Measurements from ENCODE around the gene SLC8A3. TPM values are rescaled to one million over a fixed set of nuclear protein-coding genes. Genes with fewer than 3 reads are reported as not detected.
A peak's percentile ranks its signal among the peaks of the same experiment; 100 is the strongest.

The SLC8A3 gene
- total RNA-seq, 2 experiments from 2014 or later: not detected

GRCh38 chr14:70036665-70037064 is 152.1 kb downstream of the SLC8A3 start:
- H3K4me1 Mint-ChIP-seq: no peaks in the 10 kb centered on the region
- H3K4me3 Mint-ChIP-seq: no peak overlapping the region

GRCh38 chr14:70034257-70034656 is 154.5 kb downstream of the SLC8A3 start:
- Mint-ChIP-seq H3K4me1 (peaks cover 2% of the 10 kb centered on the region), H3K27ac (no peak overlapping the region), H3K36me3 (ENCODE audit: low read depth) (no peaks in the 10 kb centered on the region), H3K4me3 (no peak overlapping the region), H3K27me3 (peaks cover 5% of the 10 kb centered on the region), H3K9me3 (no peaks in the 10 kb centered on the region)
- POLR2A ChIA-PET: no interaction called here
- no peak for DNase-seq
- CTCF ChIA-PET: interaction anchor here (1.2 kb wide), 1 partner anchor 192 kb away, joined by 4 read pairs; no protein-coding TSS in a partner anchor

More at GRCh38 chr14:70036665-70037064, 152.1 kb downstream of the SLC8A3 start:
- no peak overlapping the region for H3K27ac Mint-ChIP-seq
- peaks cover 19% of the 10 kb centered on the region for H3K27me3 Mint-ChIP-seq
- H3K36me3 Mint-ChIP-seq (ENCODE audit: low read depth): no peaks in the 10 kb centered on the region
- no peak for DNase-seq
- H3K9me3 Mint-ChIP-seq: no peaks in the 10 kb centered on the region
- ChIA-PET POLR2A (no interaction called here), CTCF (no interaction called here)

GRCh38 chr14:70033561-70033960 is 155.2 kb downstream of the SLC8A3 start:
- H3K9me3 Mint-ChIP-seq: no peaks in the 10 kb centered on the region
- ChIA-PET POLR2A (no interaction called here), CTCF (interaction anchor here (1.2 kb wide), 1 partner anchor 191 kb away, joined by 4 read pairs; no protein-coding TSS in a partner anchor)
- no peaks in the 10 kb centered on the region for H3K36me3 Mint-ChIP-seq (ENCODE audit: low read depth)
- H3K4me3 Mint-ChIP-seq: no peak overlapping the region
- no peak for DNase-seq
- H3K4me1 Mint-ChIP-seq: peaks cover 2% of the 10 kb centered on the region
- no peak overlapping the region for H3K27ac Mint-ChIP-seq
- H3K27me3 Mint-ChIP-seq: peaks cover under 1% of the 10 kb centered on the region

- ChIA-PET CTCF (no interaction called here), POLR2A (no interaction called here)
- Mint-ChIP-seq H3K4me3 (no peak overlapping the region), H3K9me3 (no peaks in the 10 kb centered on the region), H3K4me1 (peaks cover 2% of the 10 kb centered on the region), H3K36me3 (ENCODE audit: low read depth) (no peaks in the 10 kb centered on the region), H3K27ac (no peak overlapping the region), H3K27me3 (no peaks in the 10 kb centered on the region)
- no peak for DNase-seq
Measured at GRCh38 chr14:70033116-70033515, 155.6 kb downstream of the SLC8A3 start.

- peaks cover 2% of the 10 kb centered on the region for H3K4me1 Mint-ChIP-seq
- H3K4me3 Mint-ChIP-seq: no peak overlapping the region
- POLR2A ChIA-PET: no interaction called here
- CTCF ChIA-PET: no interaction called here
- no peak overlapping the region for H3K27ac Mint-ChIP-seq
- no peaks in the 10 kb centered on the region for H3K36me3 Mint-ChIP-seq (ENCODE audit: low read depth)
- H3K9me3 Mint-ChIP-seq: no peaks in the 10 kb centered on the region
- H3K27me3 Mint-ChIP-seq: no peaks in the 10 kb centered on the region
- no peak for DNase-seq
Measured at GRCh38 chr14:70032447-70032846, 156.3 kb downstream of the SLC8A3 start.

- CTCF ChIA-PET: no interaction called here
- H3K9me3 Mint-ChIP-seq: no peaks in the 10 kb centered on the region
Measured at GRCh38 chr14:70032016-70032415, 156.7 kb downstream of the SLC8A3 start.

GRCh38 chr14:70029296-70030132 is 159.2 kb downstream of the SLC8A3 start:
- Mint-ChIP-seq H3K4me3 (no peak overlapping the region), H3K9me3 (no peaks in the 10 kb centered on the region), H3K27ac (no peak overlapping the region), H3K4me1 (peaks cover 2% of the 10 kb centered on the region), H3K36me3 (ENCODE audit: low read depth) (no peaks in the 10 kb centered on the region), H3K27me3 (peaks cover 5% of the 10 kb centered on the region)
- ChIA-PET CTCF (interaction anchor here (0.6 kb wide), 1 partner anchor 550 kb away, joined by 3 read pairs; no protein-coding TSS in a partner anchor), POLR2A (no interaction called here)
- no peak for DNase-seq

More at GRCh38 chr14:70032016-70032415, 156.7 kb downstream of the SLC8A3 start:
- Mint-ChIP-seq H3K27ac (no peak overlapping the region), H3K27me3 (no peaks in the 10 kb centered on the region), H3K4me3 (no peak overlapping the region), H3K36me3 (ENCODE audit: low read depth) (no peaks in the 10 kb centered on the region), H3K4me1 (peaks cover 2% of the 10 kb centered on the region)
- POLR2A ChIA-PET: no interaction called here
- no peak for DNase-seq

- Mint-ChIP-seq H3K27ac (no peak overlapping the region), H3K27me3 (peaks cover 5% of the 10 kb centered on the region), H3K9me3 (no peaks in the 10 kb centered on the region), H3K4me1 (peaks cover 2% of the 10 kb centered on the region), H3K36me3 (ENCODE audit: low read depth) (no peaks in the 10 kb centered on the region), H3K4me3 (no peak overlapping the region)
- CTCF ChIA-PET: interaction anchor here (0.6 to 1.9 kb wide), 10 partner anchors 9 to 356 kb away, joined by 3 to 11 read pairs (median 4); no protein-coding TSS in a partner anchor
- POLR2A ChIA-PET: no interaction called here
- peak; percentile 69 for DNase-seq
Measured at GRCh38 chr14:70027785-70028428, 160.8 kb downstream of the SLC8A3 start.

- no peak for DNase-seq
- H3K4me3 Mint-ChIP-seq: no peak overlapping the region
- no peaks in the 10 kb centered on the region for H3K9me3 Mint-ChIP-seq
- H3K4me1 Mint-ChIP-seq: peaks cover 7% of the 10 kb centered on the region
- H3K27me3 Mint-ChIP-seq: peaks cover 8% of the 10 kb centered on the region
- H3K36me3 Mint-ChIP-seq (ENCODE audit: low read depth): no peaks in the 10 kb centered on the region
- ChIA-PET CTCF (no interaction called here), POLR2A (no interaction called here)
- H3K27ac Mint-ChIP-seq: no peak overlapping the region
Measured at GRCh38 chr14:70023871-70024270, 164.9 kb downstream of the SLC8A3 start.

- peaks cover 8% of the 10 kb centered on the region for H3K27me3 Mint-ChIP-seq
- H3K4me1 Mint-ChIP-seq: peaks cover 17% of the 10 kb centered on the region
- H3K4me3 Mint-ChIP-seq: no peak overlapping the region
- no peaks in the 10 kb centered on the region for H3K36me3 Mint-ChIP-seq (ENCODE audit: low read depth)
- DNase-seq: no peak
- ChIA-PET POLR2A (no interaction called here), CTCF (no interaction called here)
- no peak overlapping the region for H3K27ac Mint-ChIP-seq
- H3K9me3 Mint-ChIP-seq: no peaks in the 10 kb centered on the region
Measured at GRCh38 chr14:70022771-70023445, 165.8 kb downstream of the SLC8A3 start.

GRCh38 chr14:70021548-70022220 is 167.1 kb downstream of the SLC8A3 start:
- Mint-ChIP-seq H3K36me3 (ENCODE audit: low read depth) (no peaks in the 10 kb centered on the region), H3K4me1 (peaks cover 19% of the 10 kb centered on the region), H3K4me3 (no peak overlapping the region), H3K27ac (no peak overlapping the region), H3K27me3 (peaks cover 9% of the 10 kb centered on the region), H3K9me3 (no peaks in the 10 kb centered on the region)
- POLR2A ChIA-PET: no interaction called here
- CTCF ChIA-PET: interaction anchor here (1.2 kb wide), 1 partner anchor 14 kb away, joined by 3 read pairs; no protein-coding TSS in a partner anchor
- DNase-seq: no peak

- Mint-ChIP-seq H3K27me3 (peaks cover 10% of the 10 kb centered on the region), H3K36me3 (ENCODE audit: low read depth) (no peaks in the 10 kb centered on the region), H3K4me3 (no peak overlapping the region), H3K4me1 (peaks cover 19% of the 10 kb centered on the region), H3K9me3 (no peaks in the 10 kb centered on the region), H3K27ac (no peak overlapping the region)
- DNase-seq: no peak
- ChIA-PET POLR2A (no interaction called here), CTCF (interaction anchor here (1.2 to 2.0 kb wide), 2 partner anchors 7 to 15 kb away, joined by 3 to 6 read pairs; no protein-coding TSS in a partner anchor)
Measured at GRCh38 chr14:70020352-70021170, 168.2 kb downstream of the SLC8A3 start.

All from activated CD4-positive, alpha-beta T cell treated with anti-CD3 and anti-CD28 coated beads, Interleukin-2, amount 10 ng/mL, durations not matched to agents 7 days and 5 days (primary cell).